GM13976 (cell line): ENCODE results near the gene ERCC1.

Source experiments
- DNase-seq: peaks from one replicate; pipeline ENCODE4 v3.0.0; 2012; ENCODE audit warnings: low spot score
- CTCF ChIP-seq: IDR thresholded peaks from 2 replicates; pipeline ENCODE4 v1.5.1; 2012; ENCODE audit warnings: borderline replicate concordance, mild to moderate bottlenecking; ENCODE audit not compliant: insufficient read depth; ENCODE audit errors: extremely low read depth, missing control alignments, control extremely low read depth
- in situ Hi-C: fragments of 300-500 bp; cut with MboI; formaldehyde crosslinking; loops from one replicate; pipeline ENCODE4 v1.12.0; 2022; ENCODE audit warnings: low sequenced_read_pairs, mixed read lengths, inconsistent platforms; ENCODE audit not compliant: unreplicated experiment

Gene ERCC1

GRCh38 chr19:45443462-45444317 lies 20.0 kb upstream of the ERCC1 start:
- in situ Hi-C loops, result no loop called here
- peak; percentile 73 for DNase-seq
- no peak for TF ChIP-seq CTCF

GRCh38 chr19:45442778-45443461 lies 19.2 kb upstream of the ERCC1 start:
- DNase-seq, result no peak
- in situ Hi-C loops, result no loop called here
- TF ChIP-seq CTCF, result no peak

- no peak for DNase-seq
- in situ Hi-C loops, result no loop called here
- no peak for TF ChIP-seq CTCF
Observed at GRCh38 chr19:45442408-45442777, 18.7 kb upstream of the ERCC1 start.

GRCh38 chr19:45440873-45441654 lies 17.3 kb upstream of the ERCC1 start:
- in situ Hi-C loops, result no loop called here
- no peak for DNase-seq
- TF ChIP-seq CTCF, result no peak

- DNase-seq, result no peak
- no peak for TF ChIP-seq CTCF
- in situ Hi-C loops, result no loop called here
Observed at GRCh38 chr19:45440259-45440638, 16.5 kb upstream of the ERCC1 start.

- in situ Hi-C loops, result loop anchor here (5.0 to 10.0 kb wide), 2 partner anchors 38 to 125 kb away; no protein-coding TSS in a partner anchor
- peak; percentile 83 for TF ChIP-seq CTCF
- peak; percentile 89 for DNase-seq
Observed at GRCh38 chr19:45439569-45440258, 16.0 kb upstream of the ERCC1 start.
